Measurements from ENCODE around the gene ST3GAL3.

GRCh38 chr1:43913051-43913501, 205.7 kb downstream of the ST3GAL3 start:
- TF ChIP-seq CTCF (tag by site-specific recombination; IDR thresholded peaks at IDR 0.05) = no peak
- no peak for TF ChIP-seq PBX3 (CRISPR knock-in tag; IDR thresholded peaks at IDR 0.05)
